ES-I3 (cell line): ENCODE data around the gene GH2.
"Not testable (repeated sequence)": the region's sequence is repeated elsewhere in the genome, so short reads cannot be mapped to it uniquely, and the experiment has no call there.

Experiments
- H3K36me3 ChIP-seq: 2 replicates; pipeline ENCODE4 v1.6.1; 2013; ENCODE audit warnings: mild to moderate bottlenecking, low read length, control low read depth, moderate library complexity; ENCODE audit not compliant: insufficient read depth
- H3K4me1 ChIP-seq: 2 replicates; pipeline ENCODE4 v1.6.1; 2013; ENCODE audit warnings: mild to moderate bottlenecking, control low read depth, low read length; ENCODE audit not compliant: insufficient read depth
- H3K9ac ChIP-seq: 2 replicates; pipeline ENCODE4 v1.6.1; 2013; ENCODE audit warnings: low read depth, mild to moderate bottlenecking, low read length, moderate library complexity
- H3K9me3 ChIP-seq: 2 replicates; pipeline ENCODE4 v1.6.1; 2013; ENCODE audit warnings: mild to moderate bottlenecking, low read length, moderate library complexity; ENCODE audit not compliant: control insufficient read depth, insufficient read depth

Gene GH2

DNA sequence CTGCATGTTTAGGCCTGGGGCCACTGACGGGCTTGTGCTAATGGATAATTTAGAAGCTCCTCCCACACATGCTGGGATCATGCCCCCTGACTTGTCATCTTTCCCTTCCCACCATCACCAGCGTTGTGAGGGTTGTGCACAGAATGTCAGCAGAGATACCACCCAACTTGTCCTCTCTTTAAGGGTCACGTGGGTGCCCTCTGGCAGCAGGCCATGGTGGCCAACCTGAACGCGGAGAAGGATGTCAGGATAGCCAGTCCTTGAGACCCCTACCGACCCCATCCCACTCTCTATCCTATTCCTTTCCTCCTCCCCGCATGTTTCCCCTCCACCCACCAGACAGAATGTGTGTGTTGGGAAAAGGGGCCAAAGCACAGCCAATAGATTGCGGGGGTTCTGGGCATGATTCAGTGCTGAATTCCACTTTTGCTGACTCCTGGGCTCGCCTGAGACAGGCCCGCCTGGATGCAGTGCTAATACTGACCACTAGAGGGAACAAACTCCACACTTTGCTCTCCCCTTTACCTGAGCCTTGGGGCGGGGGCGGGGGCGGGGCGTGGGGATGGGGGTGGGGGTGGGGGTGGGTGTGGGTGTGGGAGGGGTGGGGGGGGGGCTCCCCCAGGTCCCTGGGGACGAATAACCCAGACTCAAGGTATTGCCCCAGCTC is at the start of gene GH2:
TSS of gene GH2 (minus strand) at position 10 of the 667 bp plus-strand sequence. CDS start 143 bp downstream, outside the sequence.
- no peak within 1 kb of the TSS for H3K9ac ChIP-seq

DNA sequence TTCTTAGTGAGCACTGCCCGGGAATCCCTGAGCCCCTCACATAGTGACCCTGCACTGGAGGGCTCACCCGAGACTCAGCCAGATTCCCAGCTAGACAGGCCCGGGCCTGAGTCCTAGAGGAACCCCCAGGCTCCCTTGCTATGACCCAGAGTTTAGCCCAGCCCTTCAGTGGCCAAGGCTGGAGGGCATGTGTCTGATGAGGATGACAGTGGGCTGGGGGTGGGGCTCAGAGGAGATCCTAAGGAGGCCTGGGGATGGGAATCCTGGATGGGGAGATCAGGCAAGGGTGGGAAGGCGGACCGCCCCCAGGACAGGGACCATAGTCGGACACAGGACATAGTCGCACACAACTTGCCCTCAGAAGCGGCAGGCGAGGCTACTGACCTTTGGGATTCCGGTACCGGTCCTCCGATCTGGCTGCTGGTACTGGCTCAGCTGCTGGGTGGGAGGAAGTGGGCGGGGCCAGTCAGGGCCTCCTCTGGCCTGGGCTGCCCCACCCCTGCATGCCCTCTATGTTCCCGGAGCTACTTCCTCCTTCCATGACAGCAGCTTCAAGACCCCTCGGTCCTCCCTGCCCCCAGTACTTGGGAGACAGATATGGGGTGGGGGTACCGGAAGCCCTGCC is 49.3 kb upstream of the GH2 start:
- Histone ChIP-seq H3K36me3 (no peaks in the 10 kb centered on the region), H3K9ac (peak overlapping the region; percentile 12; the same call in 1 of the 2 replicates), H3K4me1 (peaks cover 16% of the 10 kb centered on the region; the same call in 1 of the 2 replicates), H3K9me3 (no peaks in the 10 kb centered on the region)

More for the DNA sequence above, at the start of gene GH2:
- H3K4me1 ChIP-seq: peaks cover 10% of the 10 kb centered on the region; the same call in 1 of the 2 replicates
- H3K9me3 ChIP-seq: no peaks in the 10 kb centered on the region
- no peaks in the 10 kb centered on the region for H3K36me3 ChIP-seq

DNA sequence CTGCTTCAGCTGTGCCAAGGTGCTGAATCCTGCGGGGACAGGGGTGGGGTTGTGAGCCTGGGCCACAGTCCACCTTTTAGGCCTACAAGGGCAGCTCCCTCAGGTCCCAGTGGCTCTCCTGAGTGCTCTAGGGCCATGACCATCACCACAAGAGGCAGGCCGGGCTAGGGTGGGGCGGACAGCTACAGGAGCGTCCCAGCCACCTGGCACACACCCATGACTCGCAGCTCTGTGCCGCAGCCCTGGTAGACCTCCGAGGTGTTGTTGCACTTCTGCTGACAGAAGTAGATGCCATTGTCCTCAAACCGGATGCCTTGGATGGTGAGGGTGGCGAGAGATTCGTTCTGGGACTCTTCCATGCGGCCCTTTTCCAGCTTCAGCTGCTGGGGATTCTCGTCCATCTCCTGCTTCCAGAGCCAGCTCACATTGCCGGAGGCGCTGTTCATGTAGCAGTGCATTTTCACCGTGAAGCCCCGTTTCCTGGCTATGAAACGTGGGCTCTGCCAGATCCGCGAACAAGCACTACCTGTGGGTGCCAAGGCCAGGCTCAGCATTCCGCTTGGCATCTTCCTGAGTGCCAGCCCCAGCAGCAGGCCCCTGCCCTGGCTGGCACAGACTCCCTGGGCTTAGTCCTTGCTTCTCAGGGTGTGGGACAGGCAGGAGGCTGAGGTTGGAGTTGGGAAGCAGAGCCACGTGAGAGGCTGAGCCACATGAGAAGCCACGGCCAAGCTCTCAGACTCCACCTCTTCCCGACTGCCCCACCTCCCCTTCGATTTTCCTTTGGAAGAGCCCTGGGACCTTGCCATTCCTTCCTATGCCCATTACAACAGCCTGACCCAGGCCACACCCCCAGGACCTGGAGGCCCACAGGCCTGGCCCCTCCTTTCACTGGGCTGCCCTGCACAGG is 48.4 kb upstream of the GH2 start:
- H3K9ac ChIP-seq: no peak overlapping the region; the same call in 1 of the 2 replicates
- H3K36me3 ChIP-seq: no peaks in the 10 kb centered on the region
- peaks cover 16% of the 10 kb centered on the region; the same call in 1 of the 2 replicates for H3K4me1 ChIP-seq
- no peaks in the 10 kb centered on the region for H3K9me3 ChIP-seq

DNA sequence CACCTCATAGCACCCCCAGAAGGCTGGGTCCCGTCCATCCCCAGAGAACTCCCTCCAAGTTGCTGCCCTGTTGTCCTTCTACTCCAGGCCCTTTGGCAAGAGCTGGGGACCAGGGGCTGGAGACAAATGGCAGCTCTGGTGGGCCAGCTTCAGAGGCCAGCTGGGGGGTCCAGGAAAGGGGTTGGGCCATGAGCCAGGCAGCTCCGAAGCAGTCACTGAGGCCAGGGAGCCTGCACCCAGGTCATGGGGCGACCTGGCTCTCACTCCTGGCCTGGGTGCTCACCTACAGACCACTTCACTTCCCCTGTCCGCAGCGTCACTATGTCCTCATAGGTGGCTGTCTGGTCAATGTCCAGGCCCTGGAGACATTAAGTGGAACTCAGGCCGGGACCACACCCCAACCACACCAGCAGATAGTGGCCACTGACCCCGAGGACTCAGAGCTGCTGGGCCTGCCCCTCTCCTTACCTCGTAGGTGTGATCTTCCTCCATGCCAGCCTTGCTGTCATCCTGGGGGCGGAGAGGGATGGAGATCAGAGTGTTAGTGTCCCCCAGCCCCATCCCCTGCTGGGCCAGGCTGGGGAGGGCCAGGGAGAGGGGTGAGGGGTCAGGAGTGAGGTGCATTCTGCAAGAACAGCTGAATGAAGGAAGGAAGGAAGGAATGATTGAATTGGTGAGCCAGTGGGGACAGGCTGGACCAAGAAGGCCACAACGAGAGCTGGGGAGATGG is 47.4 kb upstream of the GH2 start:
- Histone ChIP-seq H3K4me1 (peaks cover 16% of the 10 kb centered on the region; the same call in 1 of the 2 replicates), H3K36me3 (no peaks in the 10 kb centered on the region), H3K9me3 (no peaks in the 10 kb centered on the region), H3K9ac (no peak overlapping the region)

- peaks cover 16% of the 10 kb centered on the region; the same call in 1 of the 2 replicates for H3K4me1 ChIP-seq
- no peaks in the 10 kb centered on the region for H3K9me3 ChIP-seq
- no peaks in the 10 kb centered on the region for H3K36me3 ChIP-seq
- no peak overlapping the region for H3K9ac ChIP-seq
Measured at GRCh38 chr17:63928172-63928666, 46.5 kb upstream of the GH2 start.

- Histone ChIP-seq H3K9ac (no peak overlapping the region), H3K4me1 (peaks cover 16% of the 10 kb centered on the region; the same call in 1 of the 2 replicates), H3K9me3 (no peaks in the 10 kb centered on the region), H3K36me3 (no peaks in the 10 kb centered on the region)
Measured at GRCh38 chr17:63927464-63928171, 45.9 kb upstream of the GH2 start.

DNA sequence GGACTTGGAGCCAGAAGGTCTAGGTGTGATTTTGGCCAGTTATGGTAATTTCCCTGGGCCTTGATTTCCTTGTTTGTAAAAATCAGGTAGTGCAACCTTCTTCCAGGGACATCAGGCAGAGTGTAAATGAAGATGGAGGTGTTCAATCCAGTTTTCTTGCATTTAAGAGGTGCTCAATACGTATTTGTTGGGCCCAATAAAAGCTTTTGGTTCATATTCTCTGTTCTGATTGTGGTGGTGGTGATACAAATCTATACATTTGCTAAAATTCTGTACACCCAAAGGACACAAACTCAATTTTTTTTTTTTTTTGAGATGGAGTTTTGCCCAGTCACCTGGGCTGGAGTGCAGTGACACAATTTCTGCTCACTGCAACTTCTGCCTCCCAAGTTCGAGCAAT is 44.4 kb upstream of the GH2 start:
- H3K9me3 ChIP-seq: no peaks in the 10 kb centered on the region
- H3K4me1 ChIP-seq: peaks cover 6% of the 10 kb centered on the region; the same call in 1 of the 2 replicates
- H3K36me3 ChIP-seq: no peaks in the 10 kb centered on the region
- H3K9ac ChIP-seq: no peak overlapping the region

DNA sequence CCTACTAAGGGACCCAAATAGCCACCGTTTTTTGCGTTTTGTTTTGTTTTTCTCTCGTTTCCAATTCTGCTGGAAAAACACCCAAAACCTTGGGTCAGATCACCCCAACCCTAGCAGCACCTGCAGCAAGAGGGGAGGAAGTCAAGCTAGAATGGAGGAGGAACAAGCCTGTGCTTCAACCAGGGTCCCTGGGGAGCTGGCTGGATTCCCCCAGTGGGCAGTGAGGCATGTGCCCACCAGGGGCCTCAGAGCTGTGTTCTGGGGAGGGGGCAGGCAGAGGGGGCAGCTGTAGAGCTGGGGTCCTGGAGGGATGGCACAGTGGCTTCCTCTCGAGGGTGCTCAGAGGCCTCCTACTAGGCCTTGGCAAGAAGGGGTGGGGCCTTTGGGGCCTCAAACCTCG is 43.9 kb upstream of the GH2 start:
- Histone ChIP-seq H3K9ac (no peak overlapping the region), H3K36me3 (no peaks in the 10 kb centered on the region), H3K4me1 (peaks cover 2% of the 10 kb centered on the region; the same call in 1 of the 2 replicates), H3K9me3 (no peaks in the 10 kb centered on the region)

DNA sequence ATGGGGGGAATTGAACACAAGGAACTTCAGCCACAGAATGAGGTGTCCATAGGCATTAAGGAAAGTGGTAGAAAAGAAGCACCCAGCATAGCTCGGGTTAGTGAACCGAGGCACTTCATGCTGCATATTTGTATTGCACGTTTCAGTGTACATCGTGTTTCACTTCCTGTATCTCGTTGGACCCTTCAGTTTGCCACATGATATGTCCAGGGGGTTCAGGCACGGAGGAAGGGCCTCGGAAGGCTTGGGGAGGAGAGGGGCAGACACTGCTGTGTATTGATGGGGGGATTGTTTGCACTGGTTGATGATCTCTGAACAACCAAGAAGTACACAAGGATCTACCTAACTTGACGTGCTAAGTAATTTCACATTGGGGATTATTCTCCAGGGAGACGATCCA is 40.7 kb upstream of the GH2 start:
- not testable (repeated sequence) for H3K36me3 ChIP-seq, H3K4me1 ChIP-seq, H3K9ac ChIP-seq, H3K9me3 ChIP-seq

GRCh38 chr17:63920779-63921178 is 39.0 kb upstream of the GH2 start:
- not testable (repeated sequence) for H3K36me3 ChIP-seq, H3K9me3 ChIP-seq, H3K9ac ChIP-seq, H3K4me1 ChIP-seq

GRCh38 chr17:63920050-63920449 is 38.3 kb upstream of the GH2 start:
- H3K4me1 ChIP-seq, H3K9me3 ChIP-seq, H3K36me3 ChIP-seq, H3K9ac ChIP-seq: not testable (repeated sequence)

- H3K9ac ChIP-seq: peak overlapping the region; percentile 19; the same call in 1 of the 2 replicates
- H3K4me1 ChIP-seq: no peaks in the 10 kb centered on the region
- H3K9me3 ChIP-seq: no peaks in the 10 kb centered on the region
- H3K36me3 ChIP-seq: no peaks in the 10 kb centered on the region
Measured at GRCh38 chr17:63919311-63919723, 37.6 kb upstream of the GH2 start.

- peak within 1 kb of the TSS; percentile 24; the same call in 1 of the 2 replicates for H3K9ac ChIP-seq
- H3K36me3 ChIP-seq, H3K4me1 ChIP-seq, H3K9me3 ChIP-seq: not testable (repeated sequence)
Measured at GRCh38 chr17:63918789-63919305, 37.1 kb upstream of the GH2 start, which contains the start of gene GH1. Gene GH1, minus strand, starts transcription at chr17:63918839. Its CDS starts 63 bp downstream, at chr17:63918776.
